Activated CD4-positive, alpha-beta T cell treated with anti-CD3 and anti-CD28 coated beads, Interleukin-2, Interleukin-4, amounts not matched to agents 100 ng/mL and 50 ng/mL, durations not matched to agents 16 hours and 8 hours (primary cell): ENCODE measurements around the gene TNFSF12.

Experiments used
- DNase-seq: peaks from one replicate; pipeline ENCODE4 v3.0.0-alpha.2; 2020; ENCODE audit warnings: low spot score

The TNFSF12 gene

GRCh38 chr17:7544911-7545310 lies 3.9 kb upstream of the TNFSF12 start:
- no peak for DNase-seq

GRCh38 chr17:7549401-7550055 lies 670 bp downstream of the TNFSF12 start:
- peak; percentile 42 for DNase-seq

- no peak for DNase-seq
Measured at GRCh38 chr17:7550344-7550743, 1.5 kb downstream of the TNFSF12 start.

GRCh38 chr17:7551396-7551795 lies 2.5 kb downstream of the TNFSF12 start:
- DNase-seq: no peak

GRCh38 chr17:7552621-7553051 lies 3.8 kb downstream of the TNFSF12 start:
- peak; percentile 87 for DNase-seq

GRCh38 chr17:7553356-7553755 lies 4.5 kb downstream of the TNFSF12 start:
- DNase-seq: no peak

- DNase-seq: no peak
Measured at GRCh38 chr17:7555320-7555948, 6.6 kb downstream of the TNFSF12 start.

GRCh38 chr17:7556627-7557026 lies 7.8 kb downstream of the TNFSF12 start:
- DNase-seq: no peak

GRCh38 chr17:7557147-7557764 lies 8.4 kb downstream of the TNFSF12 start:
- DNase-seq: no peak

- DNase-seq: no peak
Measured at GRCh38 chr17:7557775-7558543, 9.1 kb downstream of the TNFSF12 start.

- DNase-seq: no peak
Measured at GRCh38 chr17:7558544-7559319, 9.9 kb downstream of the TNFSF12 start, which contains the start of gene TNFSF13. Gene TNFSF13, plus strand, starts transcription at chr17:7558750. Its CDS starts 290 bp downstream, at chr17:7559040.

- DNase-seq: no peak
Measured at GRCh38 chr17:7559320-7560171, 10.7 kb downstream of the TNFSF12 start.

- DNase-seq: peak; percentile 66
Measured at GRCh38 chr17:7560172-7561027, 11.5 kb downstream of the TNFSF12 start.

- peak; percentile 91 for DNase-seq
Measured at GRCh38 chr17:7561028-7561575, 12.2 kb downstream of the TNFSF12 start.

- peak; percentile 91 for DNase-seq
Measured at GRCh38 chr17:7561589-7562207, 12.8 kb downstream of the TNFSF12 start, which contains the start of gene SENP3. Gene SENP3, plus strand, starts transcription at chr17:7561919. Its CDS starts 1,158 bp downstream, at chr17:7563077.

- DNase-seq: no peak
Measured at GRCh38 chr17:7562208-7562605, 13.3 kb downstream of the TNFSF12 start.

- no peak for DNase-seq
Measured at GRCh38 chr17:7563115-7563869, 14.4 kb downstream of the TNFSF12 start.

- DNase-seq: no peak
Measured at GRCh38 chr17:7569571-7569970, 20.7 kb downstream of the TNFSF12 start.
